Body of pancreas (tissue), 4 donors: Measurements from ENCODE around the gene CCDC57. TPM values are rescaled to one million over a fixed set of nuclear protein-coding genes. Genes with fewer than 3 reads are reported as not detected.

Experiments
- ATAC-seq: fragments of 150-250 bp; one replicate; pipeline ENCODE4 v1.9.1; 2016
- DNase-seq, 4 donors: peaks; one replicate each; pipeline ENCODE4 v3.0.0-alpha.2; 2019
- H3K27ac ChIP-seq, 4 donors: fragments of 200-600 bp; sonication (generic); 1 replicate in 3 of 4; 2 replicates in 1 of 4; pipeline versions ENCODE4 v1.5.1 to v1.6.1; 2016 to 2019; ENCODE audit warnings: mild to moderate bottlenecking in 1 of 4, mixed read lengths in 1 of 4, moderate library complexity in 1 of 4
- H3K27me3 ChIP-seq, 2 donors: fragments of 200-600 bp; sonication (generic); one replicate each; pipeline ENCODE4 v1.6.0; 2016; ENCODE audit warnings: mild to moderate bottlenecking in 1 of 2
- H3K36me3 ChIP-seq, 2 donors: fragments of 200-600 bp; sonication (generic); replicated peaks in 1 of 2; 2 replicates each; pipeline ENCODE4 v1.5.1; 2016; ENCODE audit warnings: low read depth in 2 of 2; ENCODE audit not compliant: insufficient read depth in 1 of 2
- H3K4me1 ChIP-seq: fragments of 200-600 bp; sonication (generic); one replicate; pipeline ENCODE4 v1.6.0; 2016
- H3K4me3 ChIP-seq, 2 donors: fragments of 200-600 bp; sonication (generic); 1 replicate in 1 of 2; 2 replicates in 1 of 2; pipeline ENCODE4 v1.5.1; 2016 to 2019
- H3K9me3 ChIP-seq, 3 donors: fragments of 200-600 bp; sonication (generic); 1 replicate in 2 of 3; 2 replicates in 1 of 3; pipeline ENCODE4 v1.5.1; 2016
- CTCF ChIP-seq, 7 experiments: fragments of 450-650 bp in 4 of 7; fragments of 200-600 bp in 3 of 7; sonication (generic) in 3 of 7; IDR thresholded peaks; one replicate each; pipeline ENCODE4 v1.5.1; 2016 to 2019; ENCODE audit warnings: antibody characterized with exemption in 7 of 7
- POLR2A ChIP-seq, 3 donors: fragments of 450-650 bp; IDR thresholded peaks; one replicate each; pipeline ENCODE4 v1.6.1; 2016; ENCODE audit warnings: antibody characterized with exemption in 3 of 3, mild to moderate bottlenecking in 2 of 3
- WGBS, 2 donors: methylation state at CpG; one replicate each; pipeline ENCODE4 v1.1.5; 2017; 5-methylcytosine and 5-hydroxymethylcytosine counted together
- intact Hi-C: fragments of 100-400 bp; cut with DNase I; formaldehyde crosslinking; loops from one replicate; pipeline ENCODE4 v1.15.1; 2023
- total RNA-seq, 2 donors: library from RNA; depleted of rRNA; stranded (reverse); fragments of >200 nt; gene quantifications; one replicate each; pipeline ENCODE4 v1.1.0, GENCODE V29; 2016

The CCDC57 gene
- total RNA-seq, 2 donors from 2014 or later: 24.1 to 60.3 TPM

DNA sequence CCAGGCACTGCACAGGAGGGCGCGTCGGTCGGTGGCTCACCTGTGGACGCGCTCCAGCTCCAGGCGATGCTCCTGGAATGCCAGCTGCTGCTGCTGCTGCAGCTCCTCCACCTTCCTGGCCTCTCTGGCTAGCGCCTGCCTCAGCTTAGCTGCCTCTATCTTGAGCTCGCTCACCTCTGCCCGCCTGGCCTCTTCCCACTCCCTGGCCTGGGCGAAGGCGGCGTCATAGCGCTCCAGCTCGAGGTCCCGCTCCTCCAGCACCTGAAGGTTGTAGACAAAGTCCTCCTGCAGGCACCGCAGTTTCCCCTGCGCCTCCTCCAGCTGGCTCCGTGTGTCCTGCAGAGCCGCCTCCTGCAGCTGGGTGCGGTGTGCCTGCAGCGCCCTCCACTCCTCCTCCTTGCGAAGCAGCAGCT is 11.1 kb downstream of the CCDC57 start:
- WGBS, 2 donors: 85 to 88% methylated on average over 17 of the region's 23 CpGs
- H3K27ac ChIP-seq: no peak overlapping the region
- H3K4me1 ChIP-seq: peaks cover 10% of the 10 kb centered on the region
- no peak overlapping the region for H3K4me3 ChIP-seq
- no peak for TF ChIP-seq CTCF (IDR thresholded peaks at IDR 0.05)
- DNase-seq (no peak), ATAC-seq (no peak)
- no peaks in the 10 kb centered on the region for H3K27me3 ChIP-seq
- no peaks in the 10 kb centered on the region for H3K9me3 ChIP-seq
- intact Hi-C loops: no loop called here
- peaks cover 0 to 7% of the 10 kb centered on the region in 2 donors for H3K36me3 ChIP-seq

GRCh38 chr17:82200743-82201497 is 11.7 kb downstream of the CCDC57 start:
- peaks cover 5% of the 10 kb centered on the region for H3K4me1 ChIP-seq
- WGBS, 2 donors: 82 to 91% methylated on average over 12 to 13 of the region's 13 CpGs
- TF ChIP-seq POLR2A (IDR thresholded peaks at IDR 0.05) (no peak), CTCF (IDR thresholded peaks at IDR 0.05) (no peak)
- H3K27me3 ChIP-seq: no peaks in the 10 kb centered on the region
- intact Hi-C loops: no loop called here
- H3K27ac ChIP-seq: no peak overlapping the region
- ATAC-seq: no peak
- H3K4me3 ChIP-seq: no peak overlapping the region
- peaks cover 0 to 7% of the 10 kb centered on the region in 2 donors for H3K36me3 ChIP-seq
- no peak for DNase-seq
- H3K9me3 ChIP-seq: no peaks in the 10 kb centered on the region

GRCh38 chr17:82200135-82200534 is 12.5 kb downstream of the CCDC57 start:
- Histone ChIP-seq H3K4me3 (no peak overlapping the region), H3K9me3 (no peaks in the 10 kb centered on the region), H3K27ac (no peak overlapping the region), H3K27me3 (no peaks in the 10 kb centered on the region), H3K4me1 (no peaks in the 10 kb centered on the region), H3K36me3 (peaks cover 0 to 8% of the 10 kb centered on the region in 2 donors)
- DNase-seq (no peak), ATAC-seq (no peak)
- TF ChIP-seq POLR2A (IDR thresholded peaks at IDR 0.05) (no peak), CTCF (IDR thresholded peaks at IDR 0.05) (no peak)
- intact Hi-C loops: no loop called here
- WGBS, 2 donors: 86 to 92% methylated on average over 14 to 16 of the region's 17 CpGs

DNA sequence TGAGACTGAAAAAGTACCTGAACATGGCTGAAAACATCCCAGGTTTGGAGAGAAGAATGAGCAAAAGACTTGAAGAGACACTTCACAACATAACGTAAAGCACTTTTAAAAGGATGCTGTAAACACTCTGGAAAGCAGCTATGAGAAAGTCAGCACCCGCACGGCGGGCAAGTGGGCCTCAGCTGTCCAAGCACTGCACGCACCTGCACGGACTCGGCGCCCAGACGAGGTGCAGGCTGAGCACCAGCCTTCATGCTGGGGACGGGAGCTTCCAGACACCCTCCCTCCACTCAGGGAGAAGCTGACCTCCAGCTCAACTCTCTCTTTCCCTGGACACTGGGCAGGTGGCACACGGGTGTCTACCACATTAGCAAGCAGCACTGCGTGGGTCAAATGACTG is 13.1 kb downstream of the CCDC57 start:
- intact Hi-C loops: no loop called here
- Histone ChIP-seq H3K36me3 (peaks cover 0 to 13% of the 10 kb centered on the region in 2 donors), H3K9me3 (no peaks in the 10 kb centered on the region), H3K4me1 (no peaks in the 10 kb centered on the region), H3K4me3 (no peak overlapping the region), H3K27me3 (no peaks in the 10 kb centered on the region), H3K27ac (no peak overlapping the region)
- no peak for DNase-seq
- WGBS, 2 donors: 89 to 94% methylated on average over 11 to 12 of the region's 12 CpGs
- no peak for TF ChIP-seq CTCF (IDR thresholded peaks at IDR 0.05)
- TF ChIP-seq POLR2A (IDR thresholded peaks at IDR 0.05): no peak
- no peak for ATAC-seq

GRCh38 chr17:82198092-82198491 is 14.6 kb downstream of the CCDC57 start:
- Histone ChIP-seq H3K9me3 (no peaks in the 10 kb centered on the region), H3K36me3 (peaks cover 0 to 14% of the 10 kb centered on the region in 2 donors), H3K4me1 (no peaks in the 10 kb centered on the region), H3K27ac (no peak overlapping the region), H3K27me3 (no peaks in the 10 kb centered on the region), H3K4me3 (no peak overlapping the region)
- TF ChIP-seq CTCF (IDR thresholded peaks at IDR 0.05): no peak
- WGBS, 2 donors: 80% methylated on average over 4 of the region's 4 CpGs
- ATAC-seq (no peak), DNase-seq (no peak)
- intact Hi-C loops: no loop called here
